OCI-LY1 (cell line): ENCODE data around the gene SLC47A2.

Experiments used
- H2AFZ ChIP-seq: fragments of 200-600 bp; sonication (generic), shearing (Covaris generic); 2 replicates; pipeline ENCODE4 v1.6.0; 2014; ENCODE audit warnings: antibody characterized with exemption, mild to moderate bottlenecking, low read length
- H3F3A ChIP-seq: fragments of 200-600 bp; sonication (generic), shearing (Covaris generic); 2 replicates; pipeline ENCODE4 v1.6.0; 2014; ENCODE audit warnings: mild to moderate bottlenecking, antibody characterized with exemption, low read length, moderate library complexity; ENCODE audit not compliant: insufficient read depth
- H3K27ac ChIP-seq: fragments of 200-600 bp; sonication (generic); 2 replicates; pipeline ENCODE4 v1.5.1; 2014; ENCODE audit warnings: low read length, mixed run types, mild to moderate bottlenecking, low read depth; ENCODE audit not compliant: poor library complexity, severe bottlenecking
- H3K27me3 ChIP-seq: fragments of 200-600 bp; sonication (generic); 2 replicates; pipeline ENCODE4 v1.6.0; 2014; ENCODE audit warnings: antibody characterized with exemption, mild to moderate bottlenecking, low read length, moderate library complexity; ENCODE audit not compliant: insufficient read depth
- H3K36me3 ChIP-seq: fragments of 200-600 bp; sonication (generic); 2 replicates; pipeline ENCODE4 v1.6.1; 2014; ENCODE audit warnings: mild to moderate bottlenecking, antibody characterized with exemption, low read length, moderate library complexity, mixed read lengths; ENCODE audit not compliant: insufficient read depth
- H3K4me1 ChIP-seq: fragments of 200-600 bp; sonication (generic); 2 replicates; pipeline ENCODE4 v1.5.1; 2014; ENCODE audit warnings: mild to moderate bottlenecking, low read length, moderate library complexity; ENCODE audit not compliant: insufficient read depth, severe bottlenecking
- H3K4me2 ChIP-seq: fragments of 200-600 bp; sonication (generic), shearing (Covaris generic); 2 replicates; pipeline ENCODE4 v1.6.1; 2014; ENCODE audit warnings: low read length
- H3K4me3 ChIP-seq: fragments of 200-600 bp; sonication (generic); 2 replicates; pipeline ENCODE4 v1.5.1; 2014; ENCODE audit warnings: low read length, low read depth, mild to moderate bottlenecking, mixed read lengths; ENCODE audit not compliant: poor library complexity, severe bottlenecking
- H3K79me2 ChIP-seq: fragments of 200-600 bp; shearing (Covaris generic); 2 replicates; pipeline ENCODE4 v1.6.1; 2016; ENCODE audit warnings: mixed run types, low read length, mixed read lengths; ENCODE audit not compliant: insufficient read depth
- H3K9ac ChIP-seq: fragments of 200-600 bp; sonication (generic), shearing (Covaris generic); 2 replicates; pipeline ENCODE4 v1.6.1; 2014; ENCODE audit warnings: mild to moderate bottlenecking, low read length, mixed read lengths
- H3K9me2 ChIP-seq: fragments of 200-600 bp; sonication (generic), shearing (Covaris generic); 2 replicates; pipeline ENCODE4 v1.6.1; 2014; ENCODE audit warnings: low read depth, mild to moderate bottlenecking, low read length, mixed read lengths
- H3K9me3 ChIP-seq: fragments of 200-600 bp; shearing (Covaris generic); 2 replicates; pipeline ENCODE4 v1.6.1; 2014; ENCODE audit warnings: low read length, mixed read lengths
- H4K20me1 ChIP-seq: fragments of 200-600 bp; sonication (generic), shearing (Covaris generic); 2 replicates; pipeline ENCODE4 v1.6.0; 2016; ENCODE audit warnings: mild to moderate bottlenecking, low read length; ENCODE audit not compliant: insufficient read depth
- CTCF ChIP-seq: fragments of 200-600 bp; sonication (generic), shearing (Covaris generic); IDR thresholded peaks from 2 replicates; pipeline ENCODE4 v1.5.1; 2017; ENCODE audit warnings: mild to moderate bottlenecking, antibody characterized with exemption, low read length, moderate library complexity, mixed read lengths
- EZH2 ChIP-seq: fragments of 200-600 bp; sonication (generic), shearing (Covaris generic); IDR thresholded peaks from 2 replicates; pipeline ENCODE4 v1.8.0; 2017; ENCODE audit warnings: borderline replicate concordance, mixed run types, mild to moderate bottlenecking, antibody characterized with exemption, low read length, moderate library complexity, mixed read lengths

SLC47A2 gene

GRCh38 chr17:19683117-19683516, 33.3 kb downstream of the SLC47A2 start:
- no peak overlapping the region for H3K4me3 ChIP-seq
- TF ChIP-seq CTCF, result no peak
- no peak overlapping the region for H2AFZ ChIP-seq
- no peak overlapping the region for H3K4me2 ChIP-seq
- H3K9me2 ChIP-seq, result no peaks in the 10 kb centered on the region
- H3K4me1 ChIP-seq, result no peaks in the 10 kb centered on the region
- H3K27me3 ChIP-seq, result no peaks in the 10 kb centered on the region
- no peaks in the 10 kb centered on the region for H4K20me1 ChIP-seq
- no peak overlapping the region for H3K9ac ChIP-seq
- H3K79me2 ChIP-seq, result no peaks in the 10 kb centered on the region
- no peaks in the 10 kb centered on the region; the same call in 1 of the 2 replicates for H3K36me3 ChIP-seq
- H3K9me3 ChIP-seq, result no peaks in the 10 kb centered on the region
- H3K27ac ChIP-seq, result no peak overlapping the region
- no peaks in the 10 kb centered on the region for H3F3A ChIP-seq

GRCh38 chr17:19678581-19679453, 37.6 kb downstream of the SLC47A2 start:
- no peak overlapping the region for H3K9ac ChIP-seq
- TF ChIP-seq EZH2 (no peak), CTCF (no peak)
- H3K27me3 ChIP-seq, result no peaks in the 10 kb centered on the region
- H4K20me1 ChIP-seq, result no peaks in the 10 kb centered on the region
- no peaks in the 10 kb centered on the region for H3K9me2 ChIP-seq
- no peaks in the 10 kb centered on the region for H3K9me3 ChIP-seq
- H3K4me2 ChIP-seq, result no peak overlapping the region
- H2AFZ ChIP-seq, result no peak overlapping the region
- H3K36me3 ChIP-seq, result no peaks in the 10 kb centered on the region; the same call in 1 of the 2 replicates
- no peaks in the 10 kb centered on the region for H3F3A ChIP-seq
- H3K79me2 ChIP-seq, result no peaks in the 10 kb centered on the region
- no peak overlapping the region for H3K4me3 ChIP-seq
- no peak overlapping the region for H3K27ac ChIP-seq
- H3K4me1 ChIP-seq, result no peaks in the 10 kb centered on the region

- Histone ChIP-seq H3K4me2 (no peak overlapping the region), H3K79me2 (no peaks in the 10 kb centered on the region), H3K9me2 (no peaks in the 10 kb centered on the region), H3K4me3 (no peak overlapping the region), H3K36me3 (no peaks in the 10 kb centered on the region; the same call in 1 of the 2 replicates), H3F3A (no peaks in the 10 kb centered on the region), H3K27me3 (no peaks in the 10 kb centered on the region), H4K20me1 (no peaks in the 10 kb centered on the region), H3K27ac (no peak overlapping the region), H3K4me1 (no peaks in the 10 kb centered on the region), H2AFZ (no peak overlapping the region), H3K9me3 (no peaks in the 10 kb centered on the region), H3K9ac (no peak overlapping the region)
- TF ChIP-seq CTCF, result no peak
- TF ChIP-seq EZH2, result no peak
Observed at GRCh38 chr17:19677736-19678379, 38.5 kb downstream of the SLC47A2 start.
